Tibial artery (tissue), 4 donors: Measurements from ENCODE around the gene MYH14.
"Not testable (repeated sequence)": the region's sequence is repeated elsewhere in the genome, so short reads cannot be mapped to it uniquely, and the experiment has no call there.

Source experiments
- DNase-seq, 2 donors: peaks; one replicate each; pipeline ENCODE4 v3.0.0-alpha.2; 2019
- H3K27ac ChIP-seq, 2 donors: fragments of 200-600 bp; sonication (generic) in 1 of 2; 1 replicate in 1 of 2; 2 replicates in 1 of 2; pipeline ENCODE4 v1.5.1; 2018 to 2019; ENCODE audit warnings: mild to moderate bottlenecking in 1 of 2
- H3K27me3 ChIP-seq, 2 donors: fragments of 200-600 bp; sonication (generic) in 1 of 2; one replicate each; pipeline versions ENCODE4 v1.5.1 to v1.6.0; 2016 to 2019
- H3K36me3 ChIP-seq, 3 donors: fragments of 200-600 bp; sonication (generic) in 2 of 3; one replicate each; pipeline ENCODE4 v1.5.1; 2016 to 2019; ENCODE audit warnings: mild to moderate bottlenecking in 2 of 3
- H3K4me1 ChIP-seq, 4 donors: fragments of 200-600 bp; sonication (generic) in 2 of 4; 1 replicate in 3 of 4; 2 replicates in 1 of 4; pipeline ENCODE4 v1.5.1; 2016 to 2019
- H3K4me3 ChIP-seq, 2 donors: fragments of 200-600 bp; sonication (generic) in 1 of 2; 1 replicate in 1 of 2; 2 replicates in 1 of 2; pipeline ENCODE4 v1.5.1; 2018 to 2019; ENCODE audit warnings: mild to moderate bottlenecking in 2 of 2
- H3K9me3 ChIP-seq, 3 donors: fragments of 200-600 bp; sonication (generic) in 1 of 3; one replicate each; pipeline ENCODE4 v1.5.1; 2016 to 2019
- intact Hi-C: fragments of 100-400 bp; cut with DNase I; formaldehyde crosslinking; loops from one replicate; pipeline ENCODE4 v1.15.0; 2023; ENCODE audit warnings: low total_unique reads
- TF ChIP-seq, protein P1 (sequence below), 2 experiments: fragments of 200-600 bp in 1 of 2; fragments of 450-650 bp in 1 of 2; IDR thresholded peaks; one replicate each; pipeline ENCODE4 v1.5.1; 2017 to 2019; ENCODE audit warnings: antibody characterized with exemption in 2 of 2, mild to moderate bottlenecking in 1 of 2, moderate library complexity in 1 of 2

The MYH14 gene

GRCh38 chr19:50333737-50334617 is 130.6 kb downstream of the MYH14 start:
- Histone ChIP-seq H3K4me1 (peaks cover 0 to 36% (median 25%) of the 10 kb centered on the region in 4 donors), H3K27ac (peak overlapping the region in 1 of 2 donors; percentile 43), H3K27me3 (peaks cover 7 to 63% of the 10 kb centered on the region in 2 donors), H3K9me3 (no peaks in the 10 kb centered on the region), H3K4me3 (peak overlapping the region; percentile 30 to 54), H3K36me3 (no peaks in the 10 kb centered on the region)
- intact Hi-C loops, result no loop called here
- TF ChIP-seq, protein P1, sequence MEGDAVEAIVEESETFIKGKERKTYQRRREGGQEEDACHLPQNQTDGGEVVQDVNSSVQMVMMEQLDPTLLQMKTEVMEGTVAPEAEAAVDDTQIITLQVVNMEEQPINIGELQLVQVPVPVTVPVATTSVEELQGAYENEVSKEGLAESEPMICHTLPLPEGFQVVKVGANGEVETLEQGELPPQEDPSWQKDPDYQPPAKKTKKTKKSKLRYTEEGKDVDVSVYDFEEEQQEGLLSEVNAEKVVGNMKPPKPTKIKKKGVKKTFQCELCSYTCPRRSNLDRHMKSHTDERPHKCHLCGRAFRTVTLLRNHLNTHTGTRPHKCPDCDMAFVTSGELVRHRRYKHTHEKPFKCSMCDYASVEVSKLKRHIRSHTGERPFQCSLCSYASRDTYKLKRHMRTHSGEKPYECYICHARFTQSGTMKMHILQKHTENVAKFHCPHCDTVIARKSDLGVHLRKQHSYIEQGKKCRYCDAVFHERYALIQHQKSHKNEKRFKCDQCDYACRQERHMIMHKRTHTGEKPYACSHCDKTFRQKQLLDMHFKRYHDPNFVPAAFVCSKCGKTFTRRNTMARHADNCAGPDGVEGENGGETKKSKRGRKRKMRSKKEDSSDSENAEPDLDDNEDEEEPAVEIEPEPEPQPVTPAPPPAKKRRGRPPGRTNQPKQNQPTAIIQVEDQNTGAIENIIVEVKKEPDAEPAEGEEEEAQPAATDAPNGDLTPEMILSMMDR (IDR thresholded peaks at IDR 0.05), result no peak
- peak in 1 of 2 donors; percentile 33 for DNase-seq

- no peak for DNase-seq
- Histone ChIP-seq H3K4me1 (peaks cover 0 to 27% (median 21%) of the 10 kb centered on the region in 4 donors), H3K27ac (no peak overlapping the region), H3K36me3 (no peaks in the 10 kb centered on the region), H3K27me3 (peaks cover 7 to 54% of the 10 kb centered on the region in 2 donors), H3K4me3 (no peak overlapping the region), H3K9me3 (no peaks in the 10 kb centered on the region)
- TF ChIP-seq, protein P1 (IDR thresholded peaks at IDR 0.05), result no peak
- intact Hi-C loops, result no loop called here
These were observed 131.5 kb downstream of the MYH14 start for GRCh38 chr19:50334741-50335421.

- H3K9me3 ChIP-seq, H3K4me3 ChIP-seq, DNase-seq, H3K36me3 ChIP-seq, H3K27ac ChIP-seq, intact Hi-C loops: not testable (repeated sequence)
- Histone ChIP-seq H3K27me3 (peaks cover 7 to 34% of the 10 kb centered on the region in 2 donors), H3K4me1 (peaks cover 0 to 13% (median 12%) of the 10 kb centered on the region in 4 donors)
These were observed 133.6 kb downstream of the MYH14 start for GRCh38 chr19:50337031-50337430.

GRCh38 chr19:50340331-50340730 is 136.9 kb downstream of the MYH14 start:
- no peak for DNase-seq
- Histone ChIP-seq H3K27me3 (peaks cover 0 to 4% of the 10 kb centered on the region in 2 donors), H3K9me3 (peaks cover 0 to 8% (median 4%) of the 10 kb centered on the region in 3 donors), H3K4me1 (no peaks in the 10 kb centered on the region), H3K36me3 (no peaks in the 10 kb centered on the region), H3K27ac (no peak overlapping the region), H3K4me3 (no peak overlapping the region)
- intact Hi-C loops, result no loop called here
- TF ChIP-seq, protein P1 (IDR thresholded peaks at IDR 0.05), result no peak

- intact Hi-C loops, result no loop called here
- no peak for DNase-seq
- peaks cover 0 to 3% of the 10 kb centered on the region in 2 donors for H3K27me3 ChIP-seq
- H3K4me1 ChIP-seq, result no peaks in the 10 kb centered on the region
- no peaks in the 10 kb centered on the region for H3K36me3 ChIP-seq
- peaks cover 0 to 10% (median 4%) of the 10 kb centered on the region in 3 donors for H3K9me3 ChIP-seq
- TF ChIP-seq, protein P1 (IDR thresholded peaks at IDR 0.05), result no peak
- no peak overlapping the region for H3K27ac ChIP-seq
- no peak overlapping the region for H3K4me3 ChIP-seq
These were observed 137.7 kb downstream of the MYH14 start for GRCh38 chr19:50341091-50341564.
